K562 (cell line): Measurements from ENCODE around the gene GPRC5A. TPM values are rescaled to one million over a fixed set of nuclear protein-coding genes. Genes with fewer than 3 reads are reported as not detected.

Experiments used
- CREBBP ChIP-seq: IDR thresholded peaks from one replicate; pipeline ENCODE4 v1.6.1; 2012; ENCODE audit warnings: low read depth, mild to moderate bottlenecking, control low read depth, inconsistent platforms, low read length
- HCFC1 ChIP-seq: IDR thresholded peaks from 2 replicates; pipeline ENCODE4 v1.6.1; 2012; ENCODE audit warnings: low read depth, low read length, improper control_type of control experiment
- KDM1A ChIP-seq, 2 experiments: fragments of 450-650 bp; IDR thresholded peaks; 2 replicates each; pipeline ENCODE4 v1.6.1; 2016; ENCODE audit warnings: mild to moderate bottlenecking in 2 of 2
- POLR3G ChIP-seq: IDR thresholded peaks from 2 replicates; pipeline ENCODE4 v1.6.1; 2011; ENCODE audit not compliant: insufficient read length, insufficient replicate concordance; ENCODE audit errors: extremely low read depth
- ZNF707 ChIP-seq: fragments of 250-450 bp; sonication (Bioruptor Pico); conservative IDR thresholded peaks from 2 replicates; pipeline ENCODE4 v1.8.0; 2022; ENCODE audit warnings: inconsistent platforms, mild to moderate bottlenecking, moderate library complexity
- polyA plus RNA-seq, 8 experiments: library from polyadenylated mRNA; depleted of rRNA in 4 of 8; stranded (reverse) in 5 of 8; unstranded in 3 of 8; fragments of >200 nt; fragmentation: Nextera tagmentation in 2 of 8; fragmentation: Illumina TruSeq in 1 of 8; extraction: Ambion mirVana in 2 of 8; extraction: Trizol in 1 of 8; gene quantifications; 2 replicates each; pipeline versions ENCODE4 v1.2.1 to v1.2.3, GENCODE V29; 2011 to 2014; ENCODE audit warnings: inconsistent platforms in 1 of 8, missing spikeins in 1 of 8
- total RNA-seq, 7 experiments: library from RNA; depleted of rRNA in 6 of 7; stranded (reverse); fragments of >200 nt in 6 of 7; fragmentation: Illumina TruSeq in 2 of 7; extraction: Trizol in 2 of 7; gene quantifications; 2 replicates each; pipeline versions ENCODE4 v1.2.1 to v1.2.3, GENCODE V29; 2011 to 2021; ENCODE audit warnings: low replicate concordance in 1 of 7
- TF ChIP-seq, protein P1 (sequence below): fragments of 450-650 bp; IDR thresholded peaks from 2 replicates; pipeline ENCODE4 v1.6.1; 2016; ENCODE audit warnings: mild to moderate bottlenecking, moderate library complexity
- TF ChIP-seq, protein P2 (sequence below): fragments of 250-450 bp; sonication (Bioruptor Pico); IDR thresholded peaks from 2 replicates; pipeline ENCODE4 v1.4.0; 2020; ENCODE audit warnings: mild to moderate bottlenecking

Gene GPRC5A
- total and polyA plus RNA-seq, 9 of the 15 experiments (the other 6 are each of a cell fraction or from before 2014, with no cell fraction given), result 0.01 to 0.64 (median 0.08) TPM; not detected in 6

DNA sequence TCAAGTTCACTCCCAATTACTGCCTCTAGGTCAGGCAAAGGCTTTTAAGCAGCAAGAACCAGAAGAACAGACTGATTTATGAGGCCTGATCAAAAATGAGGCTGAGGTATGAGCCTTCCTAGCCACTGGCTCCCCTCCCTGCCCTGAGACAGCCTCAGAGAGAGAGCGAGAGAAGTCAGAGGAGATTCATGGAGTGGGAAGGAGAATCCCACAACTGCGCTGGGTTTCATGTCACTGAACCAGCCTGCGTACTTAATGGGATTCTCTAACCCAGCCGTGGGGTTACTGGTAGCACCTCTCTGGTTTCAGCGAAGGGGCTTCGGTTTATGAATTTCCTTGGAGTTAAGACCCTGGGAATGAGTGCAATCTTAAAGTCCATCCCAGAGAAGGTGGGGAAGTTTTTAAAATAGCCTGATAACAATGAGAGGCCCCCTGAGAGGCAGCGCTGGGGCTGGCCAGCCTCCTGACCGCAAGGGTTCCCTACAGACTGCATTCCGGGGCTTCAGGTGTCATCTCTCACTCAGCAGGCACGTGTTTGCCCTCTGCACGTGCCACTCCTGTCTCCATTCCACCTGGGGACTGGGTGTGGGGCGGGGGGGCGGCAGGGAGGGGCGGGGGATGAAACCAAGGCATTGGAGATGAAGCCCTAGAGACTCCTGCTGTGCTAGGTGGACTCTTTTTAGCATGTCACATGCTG, 6.1 kb upstream of the GPRC5A start (continued):
- TF ChIP-seq, protein P1, sequence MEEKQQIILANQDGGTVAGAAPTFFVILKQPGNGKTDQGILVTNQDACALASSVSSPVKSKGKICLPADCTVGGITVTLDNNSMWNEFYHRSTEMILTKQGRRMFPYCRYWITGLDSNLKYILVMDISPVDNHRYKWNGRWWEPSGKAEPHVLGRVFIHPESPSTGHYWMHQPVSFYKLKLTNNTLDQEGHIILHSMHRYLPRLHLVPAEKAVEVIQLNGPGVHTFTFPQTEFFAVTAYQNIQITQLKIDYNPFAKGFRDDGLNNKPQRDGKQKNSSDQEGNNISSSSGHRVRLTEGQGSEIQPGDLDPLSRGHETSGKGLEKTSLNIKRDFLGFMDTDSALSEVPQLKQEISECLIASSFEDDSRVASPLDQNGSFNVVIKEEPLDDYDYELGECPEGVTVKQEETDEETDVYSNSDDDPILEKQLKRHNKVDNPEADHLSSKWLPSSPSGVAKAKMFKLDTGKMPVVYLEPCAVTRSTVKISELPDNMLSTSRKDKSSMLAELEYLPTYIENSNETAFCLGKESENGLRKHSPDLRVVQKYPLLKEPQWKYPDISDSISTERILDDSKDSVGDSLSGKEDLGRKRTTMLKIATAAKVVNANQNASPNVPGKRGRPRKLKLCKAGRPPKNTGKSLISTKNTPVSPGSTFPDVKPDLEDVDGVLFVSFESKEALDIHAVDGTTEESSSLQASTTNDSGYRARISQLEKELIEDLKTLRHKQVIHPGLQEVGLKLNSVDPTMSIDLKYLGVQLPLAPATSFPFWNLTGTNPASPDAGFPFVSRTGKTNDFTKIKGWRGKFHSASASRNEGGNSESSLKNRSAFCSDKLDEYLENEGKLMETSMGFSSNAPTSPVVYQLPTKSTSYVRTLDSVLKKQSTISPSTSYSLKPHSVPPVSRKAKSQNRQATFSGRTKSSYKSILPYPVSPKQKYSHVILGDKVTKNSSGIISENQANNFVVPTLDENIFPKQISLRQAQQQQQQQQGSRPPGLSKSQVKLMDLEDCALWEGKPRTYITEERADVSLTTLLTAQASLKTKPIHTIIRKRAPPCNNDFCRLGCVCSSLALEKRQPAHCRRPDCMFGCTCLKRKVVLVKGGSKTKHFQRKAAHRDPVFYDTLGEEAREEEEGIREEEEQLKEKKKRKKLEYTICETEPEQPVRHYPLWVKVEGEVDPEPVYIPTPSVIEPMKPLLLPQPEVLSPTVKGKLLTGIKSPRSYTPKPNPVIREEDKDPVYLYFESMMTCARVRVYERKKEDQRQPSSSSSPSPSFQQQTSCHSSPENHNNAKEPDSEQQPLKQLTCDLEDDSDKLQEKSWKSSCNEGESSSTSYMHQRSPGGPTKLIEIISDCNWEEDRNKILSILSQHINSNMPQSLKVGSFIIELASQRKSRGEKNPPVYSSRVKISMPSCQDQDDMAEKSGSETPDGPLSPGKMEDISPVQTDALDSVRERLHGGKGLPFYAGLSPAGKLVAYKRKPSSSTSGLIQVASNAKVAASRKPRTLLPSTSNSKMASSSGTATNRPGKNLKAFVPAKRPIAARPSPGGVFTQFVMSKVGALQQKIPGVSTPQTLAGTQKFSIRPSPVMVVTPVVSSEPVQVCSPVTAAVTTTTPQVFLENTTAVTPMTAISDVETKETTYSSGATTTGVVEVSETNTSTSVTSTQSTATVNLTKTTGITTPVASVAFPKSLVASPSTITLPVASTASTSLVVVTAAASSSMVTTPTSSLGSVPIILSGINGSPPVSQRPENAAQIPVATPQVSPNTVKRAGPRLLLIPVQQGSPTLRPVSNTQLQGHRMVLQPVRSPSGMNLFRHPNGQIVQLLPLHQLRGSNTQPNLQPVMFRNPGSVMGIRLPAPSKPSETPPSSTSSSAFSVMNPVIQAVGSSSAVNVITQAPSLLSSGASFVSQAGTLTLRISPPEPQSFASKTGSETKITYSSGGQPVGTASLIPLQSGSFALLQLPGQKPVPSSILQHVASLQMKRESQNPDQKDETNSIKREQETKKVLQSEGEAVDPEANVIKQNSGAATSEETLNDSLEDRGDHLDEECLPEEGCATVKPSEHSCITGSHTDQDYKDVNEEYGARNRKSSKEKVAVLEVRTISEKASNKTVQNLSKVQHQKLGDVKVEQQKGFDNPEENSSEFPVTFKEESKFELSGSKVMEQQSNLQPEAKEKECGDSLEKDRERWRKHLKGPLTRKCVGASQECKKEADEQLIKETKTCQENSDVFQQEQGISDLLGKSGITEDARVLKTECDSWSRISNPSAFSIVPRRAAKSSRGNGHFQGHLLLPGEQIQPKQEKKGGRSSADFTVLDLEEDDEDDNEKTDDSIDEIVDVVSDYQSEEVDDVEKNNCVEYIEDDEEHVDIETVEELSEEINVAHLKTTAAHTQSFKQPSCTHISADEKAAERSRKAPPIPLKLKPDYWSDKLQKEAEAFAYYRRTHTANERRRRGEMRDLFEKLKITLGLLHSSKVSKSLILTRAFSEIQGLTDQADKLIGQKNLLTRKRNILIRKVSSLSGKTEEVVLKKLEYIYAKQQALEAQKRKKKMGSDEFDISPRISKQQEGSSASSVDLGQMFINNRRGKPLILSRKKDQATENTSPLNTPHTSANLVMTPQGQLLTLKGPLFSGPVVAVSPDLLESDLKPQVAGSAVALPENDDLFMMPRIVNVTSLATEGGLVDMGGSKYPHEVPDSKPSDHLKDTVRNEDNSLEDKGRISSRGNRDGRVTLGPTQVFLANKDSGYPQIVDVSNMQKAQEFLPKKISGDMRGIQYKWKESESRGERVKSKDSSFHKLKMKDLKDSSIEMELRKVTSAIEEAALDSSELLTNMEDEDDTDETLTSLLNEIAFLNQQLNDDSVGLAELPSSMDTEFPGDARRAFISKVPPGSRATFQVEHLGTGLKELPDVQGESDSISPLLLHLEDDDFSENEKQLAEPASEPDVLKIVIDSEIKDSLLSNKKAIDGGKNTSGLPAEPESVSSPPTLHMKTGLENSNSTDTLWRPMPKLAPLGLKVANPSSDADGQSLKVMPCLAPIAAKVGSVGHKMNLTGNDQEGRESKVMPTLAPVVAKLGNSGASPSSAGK, result no peak
- TF ChIP-seq KDM1A (IDR thresholded peaks at IDR 0.05) (no peak), ZNF707 (CRISPR knock-in tag) (no peak), HCFC1 (no peak), CREBBP (no peak), POLR3G (no peak)
- TF ChIP-seq, protein P2, sequence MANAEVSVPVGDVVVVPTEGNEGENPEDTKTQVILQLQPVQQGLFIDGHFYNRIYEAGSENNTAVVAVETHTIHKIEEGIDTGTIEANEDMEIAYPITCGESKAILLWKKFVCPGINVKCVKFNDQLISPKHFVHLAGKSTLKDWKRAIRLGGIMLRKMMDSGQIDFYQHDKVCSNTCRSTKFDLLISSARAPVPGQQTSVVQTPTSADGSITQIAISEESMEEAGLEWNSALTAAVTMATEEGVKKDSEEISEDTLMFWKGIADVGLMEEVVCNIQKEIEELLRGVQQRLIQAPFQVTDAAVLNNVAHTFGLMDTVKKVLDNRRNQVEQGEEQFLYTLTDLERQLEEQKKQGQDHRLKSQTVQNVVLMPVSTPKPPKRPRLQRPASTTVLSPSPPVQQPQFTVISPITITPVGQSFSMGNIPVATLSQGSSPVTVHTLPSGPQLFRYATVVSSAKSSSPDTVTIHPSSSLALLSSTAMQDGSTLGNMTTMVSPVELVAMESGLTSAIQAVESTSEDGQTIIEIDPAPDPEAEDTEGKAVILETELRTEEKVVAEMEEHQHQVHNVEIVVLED, result no peak
